Measurements from ENCODE around the gene EPHB1.

EPHB1 gene

DNA sequence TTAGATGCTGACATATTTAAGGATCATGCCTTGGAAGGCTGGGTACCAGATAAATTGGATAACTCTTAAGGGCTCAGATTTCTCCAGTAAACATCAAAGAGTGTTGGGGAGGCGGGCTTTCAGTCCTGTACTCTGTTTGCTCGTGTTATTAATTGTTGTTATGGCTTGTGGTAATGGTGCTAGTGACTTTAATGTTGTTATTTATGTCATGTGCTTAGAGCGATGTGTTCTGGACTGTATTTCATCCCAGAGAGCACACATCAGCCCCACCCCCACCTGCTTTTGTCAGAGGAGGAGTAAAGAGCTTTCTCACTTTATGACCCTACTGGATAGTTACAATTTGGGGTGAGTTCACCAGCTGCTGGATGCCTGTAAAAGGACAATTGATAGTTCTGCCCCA lies 386.3 kb downstream of the EPHB1 start:
- in situ Hi-C loops (cut with MboI; ENCODE audit: low sequenced_read_pairs): no loop called here

GRCh38 chr3:135182364-135182998 lies 387.4 kb downstream of the EPHB1 start:
- in situ Hi-C loops (cut with MboI; ENCODE audit: low sequenced_read_pairs): no loop called here

DNA sequence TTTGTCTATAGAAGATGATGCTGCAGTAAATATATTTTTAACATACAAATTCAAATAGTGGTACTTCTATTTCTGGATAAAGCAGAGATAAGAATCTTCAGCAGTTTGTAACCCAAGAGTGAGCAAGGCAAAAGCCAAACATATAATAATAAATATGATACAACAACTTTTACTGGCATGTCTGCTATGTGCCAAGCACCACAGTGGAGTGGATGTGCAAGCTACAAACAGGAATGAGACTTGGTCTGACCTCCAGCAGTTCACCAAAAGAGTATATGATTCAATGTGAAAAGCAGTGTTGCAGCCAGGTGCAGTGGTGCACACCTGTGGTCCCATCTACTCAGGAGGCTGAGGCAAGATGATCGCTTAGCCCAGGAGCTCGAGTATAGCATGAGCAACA lies 395.6 kb downstream of the EPHB1 start:
- in situ Hi-C loops (cut with MboI; ENCODE audit: low sequenced_read_pairs): no loop called here

DNA sequence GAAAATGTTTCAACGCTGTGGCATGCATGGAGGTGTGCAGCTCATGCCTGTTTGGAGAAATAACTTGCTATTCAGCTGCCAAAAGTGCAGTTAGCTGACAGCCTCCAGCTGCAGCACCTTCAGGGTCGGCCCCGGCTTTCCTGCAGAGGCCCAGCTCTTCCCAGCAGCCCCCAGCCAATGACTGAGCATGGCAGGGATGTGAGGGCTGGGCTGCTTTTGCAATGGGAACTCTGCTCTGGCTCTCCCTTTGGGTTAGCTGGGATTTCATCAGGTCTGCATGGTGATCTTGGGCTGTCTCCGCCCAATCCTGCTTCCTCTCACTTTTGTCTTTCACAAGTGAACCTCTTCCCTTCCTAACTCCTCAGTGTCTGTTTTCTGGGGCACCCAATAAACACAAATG lies 396.6 kb downstream of the EPHB1 start:
- in situ Hi-C loops (cut with MboI; ENCODE audit: low sequenced_read_pairs): no loop called here

GRCh38 chr3:135192929-135193328 lies 397.9 kb downstream of the EPHB1 start:
- in situ Hi-C loops (cut with MboI; ENCODE audit: low sequenced_read_pairs): no loop called here

- in situ Hi-C loops (cut with MboI; ENCODE audit: low sequenced_read_pairs): no loop called here
Observed at GRCh38 chr3:135197246-135197645, 402.2 kb downstream of the EPHB1 start.

GRCh38 chr3:135197856-135198255 lies 402.8 kb downstream of the EPHB1 start:
- in situ Hi-C loops (cut with MboI; ENCODE audit: low sequenced_read_pairs): no loop called here

- in situ Hi-C loops (cut with MboI; ENCODE audit: low sequenced_read_pairs): no loop called here
Observed at GRCh38 chr3:135199137-135199536, 404.1 kb downstream of the EPHB1 start.

- in situ Hi-C loops (cut with MboI; ENCODE audit: low sequenced_read_pairs): no loop called here
Observed at GRCh38 chr3:135203026-135203425, 408.0 kb downstream of the EPHB1 start.

DNA sequence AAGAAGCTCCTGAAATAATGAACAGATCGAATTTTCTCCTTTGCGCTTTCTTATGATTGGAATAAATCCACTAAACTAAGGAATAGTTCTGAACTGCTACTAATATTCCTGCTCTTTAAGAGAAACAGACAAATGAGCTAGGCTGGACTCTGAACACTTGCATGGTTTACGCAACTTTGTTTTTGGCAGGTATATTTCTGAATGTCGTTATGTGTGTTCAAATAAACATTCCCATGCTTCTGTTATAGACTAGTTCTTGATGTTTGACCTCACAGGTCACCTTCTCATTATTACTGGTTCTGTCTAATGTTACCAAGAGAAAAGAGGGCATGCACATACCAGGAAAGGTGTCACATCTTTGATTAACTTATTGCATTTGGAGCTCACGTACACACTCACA lies 418.2 kb downstream of the EPHB1 start:
- in situ Hi-C loops (cut with MboI; ENCODE audit: low sequenced_read_pairs): no loop called here

- in situ Hi-C loops (cut with MboI; ENCODE audit: low sequenced_read_pairs): no loop called here
Observed at GRCh38 chr3:135213822-135214221, 418.8 kb downstream of the EPHB1 start.

DNA sequence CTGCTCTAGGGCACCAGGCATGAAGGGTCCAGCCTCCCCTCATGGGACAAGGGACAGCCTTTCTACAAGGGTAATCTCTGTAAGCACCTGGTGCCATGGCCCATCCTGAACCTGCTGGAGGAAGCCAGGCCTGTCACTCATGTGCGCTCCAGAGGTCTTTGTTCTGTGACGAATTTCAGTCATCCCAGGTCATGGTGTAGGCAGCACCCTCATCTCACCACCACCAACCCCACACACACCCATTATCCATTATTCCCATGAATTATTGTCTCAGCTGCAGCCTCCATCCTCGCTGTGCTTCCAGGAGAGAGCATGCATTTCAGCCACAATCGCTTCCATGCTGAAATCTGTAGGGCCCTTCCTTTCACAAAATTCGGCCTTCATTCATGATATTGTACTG lies 419.3 kb downstream of the EPHB1 start:
- in situ Hi-C loops (cut with MboI; ENCODE audit: low sequenced_read_pairs): no loop called here

- in situ Hi-C loops (cut with MboI; ENCODE audit: low sequenced_read_pairs): no loop called here
Observed at GRCh38 chr3:135215516-135215915, 420.5 kb downstream of the EPHB1 start.

GRCh38 chr3:135216659-135217058 lies 421.6 kb downstream of the EPHB1 start:
- in situ Hi-C loops (cut with MboI; ENCODE audit: low sequenced_read_pairs): no loop called here

GRCh38 chr3:135217730-135218129 lies 422.7 kb downstream of the EPHB1 start:
- in situ Hi-C loops (cut with MboI; ENCODE audit: low sequenced_read_pairs): no loop called here

GRCh38 chr3:135218304-135218703 lies 423.2 kb downstream of the EPHB1 start:
- in situ Hi-C loops (cut with MboI; ENCODE audit: low sequenced_read_pairs): no loop called here

DNA sequence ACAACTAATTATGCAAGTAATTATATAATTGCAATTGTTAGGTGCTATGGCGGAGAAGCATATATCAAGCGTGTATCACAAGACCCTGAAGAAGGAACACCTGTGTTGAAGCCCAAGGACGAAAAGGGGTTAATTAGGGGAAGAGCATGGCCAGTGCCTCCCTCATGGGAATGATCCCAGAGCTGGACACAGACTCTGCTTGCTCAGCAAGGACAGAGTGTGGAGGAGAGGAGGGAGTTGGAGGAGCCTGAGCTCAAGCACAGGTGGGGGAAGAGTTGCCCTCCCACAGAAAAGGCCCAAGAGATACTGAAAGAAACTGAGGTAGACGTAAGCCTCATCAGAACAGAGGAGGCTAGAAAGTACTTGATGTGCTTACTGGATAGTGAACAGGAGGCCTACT lies 423.7 kb downstream of the EPHB1 start:
- in situ Hi-C loops (cut with MboI; ENCODE audit: low sequenced_read_pairs): no loop called here

- in situ Hi-C loops (cut with MboI; ENCODE audit: low sequenced_read_pairs): no loop called here
Observed at GRCh38 chr3:135224815-135225362, 429.8 kb downstream of the EPHB1 start.

GRCh38 chr3:135226057-135226456 lies 431.0 kb downstream of the EPHB1 start:
- in situ Hi-C loops (cut with MboI; ENCODE audit: low sequenced_read_pairs): no loop called here

DNA sequence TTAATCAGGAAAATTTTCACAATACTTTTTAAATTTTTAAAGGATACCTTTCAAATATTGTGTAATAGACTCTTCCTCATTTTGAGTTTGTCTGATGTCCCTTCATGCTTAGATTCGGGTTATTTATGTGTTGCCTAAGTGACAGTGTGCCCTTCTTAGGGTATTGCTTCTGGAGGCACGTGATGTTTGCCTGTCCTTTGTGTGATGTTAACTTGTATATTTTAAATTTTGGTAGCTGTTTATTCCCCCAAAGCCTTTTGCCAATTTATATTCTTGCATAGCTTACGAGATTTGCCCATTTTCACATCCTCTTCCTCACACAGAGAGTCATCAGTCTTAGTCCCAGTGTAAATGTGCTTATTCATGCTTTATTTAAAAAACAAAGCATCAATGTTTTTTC lies 433.1 kb downstream of the EPHB1 start:
- in situ Hi-C loops (cut with MboI; ENCODE audit: low sequenced_read_pairs): no loop called here

DNA sequence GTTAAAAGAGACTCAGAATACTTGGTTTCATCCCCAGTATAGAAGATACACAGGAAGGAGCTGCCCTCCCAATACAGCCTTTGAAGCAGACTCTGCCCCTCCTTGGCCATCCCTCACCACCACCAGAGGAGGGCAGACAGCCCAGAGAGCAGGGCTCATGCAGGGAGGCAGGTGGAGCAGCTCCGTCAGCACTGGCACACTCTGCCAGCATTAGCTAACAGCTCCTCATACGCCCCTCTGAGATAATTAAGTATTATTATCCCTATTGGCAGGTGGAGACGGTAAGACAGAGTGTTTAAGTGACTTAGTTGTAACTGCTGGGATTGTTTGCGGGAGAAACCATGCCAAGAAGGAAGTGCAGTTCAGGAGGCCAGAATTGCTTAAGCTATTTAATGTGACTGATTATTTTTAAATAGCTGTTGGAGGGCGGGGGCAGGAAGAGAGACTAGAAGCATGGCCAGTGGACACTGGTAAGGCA lies 434.0 kb downstream of the EPHB1 start:
- in situ Hi-C loops (cut with MboI; ENCODE audit: low sequenced_read_pairs): no loop called here

DNA sequence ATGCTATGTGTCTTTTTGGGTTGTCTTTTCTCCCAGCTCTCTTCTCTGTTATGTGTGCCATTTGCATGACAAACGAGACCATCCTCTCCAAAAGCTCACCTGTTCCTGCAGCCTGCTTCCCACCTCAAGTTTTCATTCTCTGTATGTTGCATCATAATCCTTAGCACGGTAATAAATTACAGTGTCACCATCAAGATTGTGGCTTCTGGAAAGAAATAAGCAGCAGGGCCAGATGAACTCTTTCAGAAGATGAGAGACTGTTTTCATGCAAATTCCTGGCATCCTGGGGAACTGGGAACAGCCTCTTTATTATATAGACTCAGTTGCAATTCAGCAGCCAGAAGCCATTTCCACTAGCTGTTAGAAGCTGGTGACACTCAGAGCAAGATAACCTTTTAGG lies 436.7 kb downstream of the EPHB1 start:
- in situ Hi-C loops (cut with MboI; ENCODE audit: low sequenced_read_pairs): no loop called here

GRCh38 chr3:135232226-135232625 lies 437.2 kb downstream of the EPHB1 start:
- in situ Hi-C loops (cut with MboI; ENCODE audit: low sequenced_read_pairs): no loop called here
